Activated CD8-positive, alpha-beta memory T cell treated with anti-CD3 and anti-CD28 coated beads for 4 hours (primary cell): ENCODE results near the gene PPP1R16B.

Source experiments
- DNase-seq, 2 donors: peaks; one replicate each; pipeline ENCODE4 v3.0.0-alpha.2; 2020; ENCODE audit warnings: low read depth in 2 of 2

PPP1R16B gene

GRCh38 chr20:38965264-38965663 lies 159.8 kb downstream of the PPP1R16B start:
- no peak for DNase-seq

DNA sequence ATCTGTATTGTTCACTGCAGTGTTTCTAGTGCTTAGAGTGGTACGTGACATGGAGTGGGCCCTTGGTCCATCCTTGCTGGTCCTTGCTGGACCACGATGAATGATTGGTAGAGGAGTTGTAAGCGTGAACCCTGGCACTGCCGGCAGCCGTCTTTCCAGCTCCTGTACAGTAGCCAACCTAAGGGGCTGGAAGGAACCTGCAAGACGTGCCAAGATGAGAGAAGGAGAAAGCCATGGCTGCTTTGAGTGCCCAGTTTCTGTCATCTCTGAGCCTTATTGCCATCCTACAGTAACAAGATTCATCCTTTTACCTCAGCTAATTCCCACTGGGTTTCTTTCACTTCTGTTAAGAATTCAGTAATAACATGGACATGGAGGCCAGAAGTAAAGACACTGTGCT lies 162.6 kb downstream of the PPP1R16B start:
- no peak for DNase-seq

DNA sequence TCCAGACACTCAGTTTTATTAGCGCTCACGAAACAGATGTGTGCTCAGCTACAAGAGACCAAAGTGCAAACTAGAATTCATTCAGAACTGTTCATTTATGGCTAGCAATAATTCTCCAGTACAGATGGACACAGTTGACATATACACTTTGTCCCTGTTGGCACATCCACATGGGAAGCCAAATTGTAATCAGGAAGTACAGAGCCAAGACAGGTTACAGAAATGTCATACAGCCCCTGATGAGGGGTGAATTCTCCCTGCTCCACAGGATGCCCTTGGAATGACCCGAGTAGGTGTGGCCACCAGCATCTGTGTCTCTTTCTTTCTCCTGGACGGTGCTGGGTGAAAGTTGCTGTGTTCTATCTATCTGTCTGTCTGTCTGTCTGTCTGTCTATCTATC lies 164.2 kb downstream of the PPP1R16B start:
- no peak for DNase-seq

- no peak for DNase-seq
Observed at GRCh38 chr20:38970302-38970701, 164.8 kb downstream of the PPP1R16B start.
